Measurements from ENCODE around the gene CCL28.

- TF ChIP-seq CTCF (IDR thresholded peaks at IDR 0.05; ENCODE audit: insufficient read depth, low read length) (no peak), POLR2AphosphoS5 (IDR thresholded peaks at IDR 0.05; ENCODE audit: low read depth) (no peak), GABPA (IDR thresholded peaks at IDR 0.05; ENCODE audit: low read depth) (no peak)
- TF ChIP-seq, protein P1, sequence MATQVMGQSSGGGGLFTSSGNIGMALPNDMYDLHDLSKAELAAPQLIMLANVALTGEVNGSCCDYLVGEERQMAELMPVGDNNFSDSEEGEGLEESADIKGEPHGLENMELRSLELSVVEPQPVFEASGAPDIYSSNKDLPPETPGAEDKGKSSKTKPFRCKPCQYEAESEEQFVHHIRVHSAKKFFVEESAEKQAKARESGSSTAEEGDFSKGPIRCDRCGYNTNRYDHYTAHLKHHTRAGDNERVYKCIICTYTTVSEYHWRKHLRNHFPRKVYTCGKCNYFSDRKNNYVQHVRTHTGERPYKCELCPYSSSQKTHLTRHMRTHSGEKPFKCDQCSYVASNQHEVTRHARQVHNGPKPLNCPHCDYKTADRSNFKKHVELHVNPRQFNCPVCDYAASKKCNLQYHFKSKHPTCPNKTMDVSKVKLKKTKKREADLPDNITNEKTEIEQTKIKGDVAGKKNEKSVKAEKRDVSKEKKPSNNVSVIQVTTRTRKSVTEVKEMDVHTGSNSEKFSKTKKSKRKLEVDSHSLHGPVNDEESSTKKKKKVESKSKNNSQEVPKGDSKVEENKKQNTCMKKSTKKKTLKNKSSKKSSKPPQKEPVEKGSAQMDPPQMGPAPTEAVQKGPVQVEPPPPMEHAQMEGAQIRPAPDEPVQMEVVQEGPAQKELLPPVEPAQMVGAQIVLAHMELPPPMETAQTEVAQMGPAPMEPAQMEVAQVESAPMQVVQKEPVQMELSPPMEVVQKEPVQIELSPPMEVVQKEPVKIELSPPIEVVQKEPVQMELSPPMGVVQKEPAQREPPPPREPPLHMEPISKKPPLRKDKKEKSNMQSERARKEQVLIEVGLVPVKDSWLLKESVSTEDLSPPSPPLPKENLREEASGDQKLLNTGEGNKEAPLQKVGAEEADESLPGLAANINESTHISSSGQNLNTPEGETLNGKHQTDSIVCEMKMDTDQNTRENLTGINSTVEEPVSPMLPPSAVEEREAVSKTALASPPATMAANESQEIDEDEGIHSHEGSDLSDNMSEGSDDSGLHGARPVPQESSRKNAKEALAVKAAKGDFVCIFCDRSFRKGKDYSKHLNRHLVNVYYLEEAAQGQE (IDR thresholded peaks at IDR 0.05; ENCODE audit: insufficient replicate concordance, low read depth) = no peak
Measured at GRCh38 chr5:43416803-43417394, 4.7 kb upstream of the CCL28 start.
